GM12891 (cell line): ENCODE measurements around the gene FAM124A.

Experiments used
- POLR2A ChIP-seq: IDR thresholded peaks from 2 replicates; pipeline ENCODE4 v1.6.1; 2011; ENCODE audit warnings: low read depth, low read length, control low read depth
- POLR2AphosphoS5 ChIP-seq: IDR thresholded peaks from 2 replicates; pipeline ENCODE4 v1.6.1; 2011; ENCODE audit warnings: low read depth, low read length, control low read depth
- TAF1 ChIP-seq: IDR thresholded peaks from 2 replicates; pipeline ENCODE4 v1.6.1; 2011; ENCODE audit warnings: low read depth, low read length, control low read depth

GRCh38 chr13:51175639-51176038, 46.6 kb upstream of the FAM124A start:
- TF ChIP-seq POLR2AphosphoS5 (no peak), POLR2A (no peak), TAF1 (no peak)
